ENCODE results near the gene USH1G. TPM values are rescaled to one million over a fixed set of nuclear protein-coding genes. Genes with fewer than 3 reads are reported as not detected.

USH1G gene
- total and polyA plus RNA-seq, 2 of the 13 experiments (the other 11 are each of a cell fraction or from before 2014, with no cell fraction given): 0.04 TPM; not detected in 1

- TF ChIP-seq RERE (CRISPR knock-in tag; IDR thresholded peaks at IDR 0.05; ENCODE audit: low read depth) (peak; percentile 17; the same call in 1 of the 2 replicates), MED1 (CRISPR knock-in tag; IDR thresholded peaks at IDR 0.05) (peak; percentile 47; the same call in 1 of the 2 replicates), ZNF782 (CRISPR knock-in tag; IDR thresholded peaks at IDR 0.05; ENCODE audit: borderline replicate concordance) (no peak; the same call in 1 of the 2 replicates), NR3C1 (CRISPR knock-in tag; IDR thresholded peaks at IDR 0.05) (no peak), ZNF766 (CRISPR knock-in tag; IDR thresholded peaks at IDR 0.05; ENCODE audit: borderline replicate concordance) (peak; percentile 65; the same call in 1 of the 2 replicates), ZNF207 (IDR thresholded peaks at IDR 0.05; ENCODE audit: borderline replicate concordance) (no peak), ZBTB3 (CRISPR knock-in tag; IDR thresholded peaks at IDR 0.05; ENCODE audit: borderline replicate concordance, low read depth) (no peak), TMF1 (CRISPR knock-in tag; IDR thresholded peaks at IDR 0.05; ENCODE audit: low read depth) (0 out of 2 replicates have a peak, but pooled peaks have one; percentile 65), RFX3 (CRISPR knock-in tag; IDR thresholded peaks at IDR 0.05) (no peak), HOXA3 (CRISPR knock-in tag; IDR thresholded peaks at IDR 0.05) (peak; percentile 74), ZNF281 (CRISPR knock-in tag; IDR thresholded peaks at IDR 0.05; ENCODE audit: borderline replicate concordance) (peak; percentile 97), ZNF230 (CRISPR knock-in tag; IDR thresholded peaks at IDR 0.05) (peak; percentile 47; the same call in 1 of the 2 replicates), ZNF557 (CRISPR knock-in tag; IDR thresholded peaks at IDR 0.05) (no peak), MIXL1 (CRISPR knock-in tag; IDR thresholded peaks at IDR 0.05) (0 out of 2 replicates have a peak, but pooled peaks have one; percentile 25), ARHGAP35 (CRISPR knock-in tag; IDR thresholded peaks at IDR 0.05; ENCODE audit: borderline replicate concordance) (peak; percentile 80), FOXA3 (CRISPR knock-in tag; IDR thresholded peaks at IDR 0.05) (0 out of 2 replicates have a peak, but pooled peaks have one; percentile 52), DDIT3 (CRISPR knock-in tag; IDR thresholded peaks at IDR 0.05) (no peak), SPEN (CRISPR knock-in tag; IDR thresholded peaks at IDR 0.05; ENCODE audit: low read depth) (peak; percentile 63; the same call in 1 of the 2 replicates), ZNF121 (CRISPR knock-in tag; IDR thresholded peaks at IDR 0.05) (no peak), ZNF709 (CRISPR knock-in tag; IDR thresholded peaks at IDR 0.05) (no peak), KMT2B (CRISPR knock-in tag; IDR thresholded peaks at IDR 0.05) (no peak), ZFYVE20 (CRISPR knock-in tag; IDR thresholded peaks at IDR 0.05; ENCODE audit: borderline replicate concordance, low read depth) (no peak), ATAD3A (CRISPR knock-in tag; IDR thresholded peaks at IDR 0.05) (no peak)
Measured at GRCh38 chr17:74960570-74961342, 37.7 kb upstream of the USH1G start (continued).

All from HepG2 (cell line).